HG03460 (cell line): ENCODE data around the gene MYB.

Experiments used
- ATAC-seq: cut with Tn5 transposase; IDR thresholded peaks from one replicate; pipeline ENCODE4 v1.9.1; 2021; ENCODE audit not compliant: unreplicated experiment

Gene MYB

GRCh38 chr6:135185483-135185882 lies 4.4 kb downstream of the MYB start:
- no peak for ATAC-seq

- ATAC-seq: no peak
Measured at GRCh38 chr6:135186255-135186654, 5.1 kb downstream of the MYB start.

GRCh38 chr6:135187372-135187771 lies 6.3 kb downstream of the MYB start:
- no peak for ATAC-seq

GRCh38 chr6:135188718-135189117 lies 7.6 kb downstream of the MYB start:
- no peak for ATAC-seq

- no peak for ATAC-seq
Measured at GRCh38 chr6:135189344-135189743, 8.2 kb downstream of the MYB start.

- ATAC-seq: no peak
Measured at GRCh38 chr6:135191508-135192255, 10.6 kb downstream of the MYB start.

GRCh38 chr6:135192256-135193174 lies 11.4 kb downstream of the MYB start:
- ATAC-seq: no peak

- ATAC-seq: no peak
Measured at GRCh38 chr6:135193221-135193620, 12.1 kb downstream of the MYB start.

- ATAC-seq: no peak
Measured at GRCh38 chr6:135195041-135195440, 13.9 kb downstream of the MYB start.

GRCh38 chr6:135195522-135195921 lies 14.4 kb downstream of the MYB start:
- ATAC-seq: no peak

- ATAC-seq: no peak
Measured at GRCh38 chr6:135196739-135197510, 15.8 kb downstream of the MYB start.

- ATAC-seq: no peak
Measured at GRCh38 chr6:135202836-135203235, 21.7 kb downstream of the MYB start.

GRCh38 chr6:135204951-135205350 lies 23.8 kb downstream of the MYB start:
- no peak for ATAC-seq

GRCh38 chr6:135209803-135210202 lies 28.7 kb downstream of the MYB start:
- no peak for ATAC-seq

GRCh38 chr6:135210632-135211305 lies 29.7 kb downstream of the MYB start:
- no peak for ATAC-seq

- ATAC-seq: no peak
Measured at GRCh38 chr6:135211306-135211702, 30.2 kb downstream of the MYB start.

GRCh38 chr6:135212020-135212806 lies 31.1 kb downstream of the MYB start:
- ATAC-seq: no peak

- ATAC-seq: no peak
Measured at GRCh38 chr6:135212935-135213334, 31.8 kb downstream of the MYB start.

GRCh38 chr6:135213616-135214015 lies 32.5 kb downstream of the MYB start:
- ATAC-seq: no peak

- no peak for ATAC-seq
Measured at GRCh38 chr6:135215160-135215559, 34.1 kb downstream of the MYB start.
